Panc1 (cell line): Measurements from ENCODE around the gene CHRNA3. TPM values are rescaled to one million over a fixed set of nuclear protein-coding genes. Genes with fewer than 3 reads are reported as not detected.

Experiments
- ATAC-seq: fragments of 200-7000 bp; cut with Tn5 transposase; 2 replicates; pipeline ENCODE4 v1.9.1; 2020; ENCODE audit warnings: mild to moderate bottlenecking, moderate library complexity
- BruUV-seq: library from RNA; stranded (reverse); fragments of 400-500 nt; replicated peaks from 2 replicates; lab custom pipeline; 2021; lab: Mats Ljungman, UMichigan
- CTCF ChIA-PET: fragments of 300-600 bp; sonication (Branson Sonifier 250); formaldehyde crosslinking; loops from one replicate; lab custom pipeline; 2022; ENCODE audit warnings: antibody characterized with exemption; lab: Charles Lee
- POLR2A ChIA-PET: fragments of 300-600 bp; sonication (Branson Sonifier 250); formaldehyde crosslinking; loops from one replicate; lab custom pipeline; 2022; ENCODE audit warnings: antibody characterized with exemption; lab: Charles Lee
- DNase-seq: peaks from one replicate; pipeline ENCODE4 v3.0.0-alpha.2; 2010; ENCODE audit warnings: low read depth, low spot score
- H3K27ac ChIP-seq: 2 replicates; pipeline ENCODE4 v1.5.1; 2011; ENCODE audit warnings: mild to moderate bottlenecking, low read length, inconsistent platforms
- H3K27me3 ChIP-seq: fragments of 200-500 bp; sonication (Bioruptor generic); 2 replicates; pipeline ENCODE4 v1.6.0; 2014; ENCODE audit warnings: low read length, inconsistent platforms; ENCODE audit not compliant: control insufficient read depth, insufficient read depth
- H3K36me3 ChIP-seq: fragments of 200-500 bp; sonication (Bioruptor generic); 2 replicates; pipeline ENCODE4 v1.5.1; 2014; ENCODE audit warnings: inconsistent platforms, mild to moderate bottlenecking, low read length, moderate library complexity; ENCODE audit not compliant: control insufficient read depth, insufficient read depth
- H3K4me1 ChIP-seq: 2 replicates; pipeline ENCODE4 v1.5.1; 2011; ENCODE audit warnings: inconsistent platforms, mild to moderate bottlenecking, low read length, moderate library complexity; ENCODE audit not compliant: control insufficient read depth, insufficient read depth
- H3K4me3 ChIP-seq, 2 experiments: 2 replicates each; pipeline ENCODE4 v1.5.1; 2011 to 2012; ENCODE audit warnings: low read depth in 2 of 2, low read length in 2 of 2, mild to moderate bottlenecking in 2 of 2, inconsistent platforms in 1 of 2, moderate library complexity in 1 of 2
- H3K9me3 ChIP-seq: fragments of 200-500 bp; sonication (Bioruptor generic); 2 replicates; pipeline ENCODE4 v1.5.1; 2014; ENCODE audit warnings: low read depth, mild to moderate bottlenecking, inconsistent platforms, low read length, moderate library complexity; ENCODE audit not compliant: control insufficient read depth, insufficient read depth
- POLR2AphosphoS5 ChIP-seq: IDR thresholded peaks from 2 replicates; pipeline ENCODE4 v1.6.1; 2012; ENCODE audit warnings: mild to moderate bottlenecking, low read depth, low read length, moderate library complexity
- SIN3A ChIP-seq: IDR thresholded peaks from 2 replicates; pipeline ENCODE4 v1.6.1; 2012; ENCODE audit warnings: low read depth, mild to moderate bottlenecking, low read length, moderate library complexity, borderline replicate concordance; ENCODE audit not compliant: insufficient read depth
- TCF7L2 ChIP-seq: IDR thresholded peaks from 2 replicates; pipeline ENCODE4 v1.6.1; 2011; ENCODE audit warnings: mild to moderate bottlenecking, low read depth, low read length, inconsistent platforms
- in situ Hi-C: cut with HindIII; loops from 2 replicates; pipeline ENCODE4 v1.10.0; 2016; ENCODE audit warnings: low sequenced_read_pairs, low pct_unique_long_range_greater_than_20kb
- intact Hi-C: fragments of 100-400 bp; cut with micrococcal nuclease; formaldehyde crosslinking; loops from one replicate; pipeline ENCODE4 v1.10.0; 2022; ENCODE audit not compliant: unreplicated experiment
- total RNA-seq: library from RNA; stranded (reverse); gene quantifications from one replicate; pipeline ENCODE4 v1.2.1, GENCODE V29; 2021; ENCODE audit not compliant: unreplicated experiment
- TF ChIP-seq, protein P1 (sequence below): fragments of 450-650 bp; IDR thresholded peaks from 2 replicates; pipeline ENCODE4 v1.5.1; 2017; ENCODE audit warnings: mild to moderate bottlenecking
- TF ChIP-seq, protein P2 (sequence below), 2 experiments: IDR thresholded peaks; 2 replicates each; pipeline ENCODE4 v1.6.1; 2011 to 2012; ENCODE audit warnings: low read depth in 2 of 2, control low read depth in 1 of 2, low read length in 1 of 2, mild to moderate bottlenecking in 1 of 2, moderate library complexity in 1 of 2; ENCODE audit not compliant: insufficient read depth in 1 of 2

The CHRNA3 gene
- total RNA-seq, 1 experiment from 2014 or later, result 0.31 TPM

DNA sequence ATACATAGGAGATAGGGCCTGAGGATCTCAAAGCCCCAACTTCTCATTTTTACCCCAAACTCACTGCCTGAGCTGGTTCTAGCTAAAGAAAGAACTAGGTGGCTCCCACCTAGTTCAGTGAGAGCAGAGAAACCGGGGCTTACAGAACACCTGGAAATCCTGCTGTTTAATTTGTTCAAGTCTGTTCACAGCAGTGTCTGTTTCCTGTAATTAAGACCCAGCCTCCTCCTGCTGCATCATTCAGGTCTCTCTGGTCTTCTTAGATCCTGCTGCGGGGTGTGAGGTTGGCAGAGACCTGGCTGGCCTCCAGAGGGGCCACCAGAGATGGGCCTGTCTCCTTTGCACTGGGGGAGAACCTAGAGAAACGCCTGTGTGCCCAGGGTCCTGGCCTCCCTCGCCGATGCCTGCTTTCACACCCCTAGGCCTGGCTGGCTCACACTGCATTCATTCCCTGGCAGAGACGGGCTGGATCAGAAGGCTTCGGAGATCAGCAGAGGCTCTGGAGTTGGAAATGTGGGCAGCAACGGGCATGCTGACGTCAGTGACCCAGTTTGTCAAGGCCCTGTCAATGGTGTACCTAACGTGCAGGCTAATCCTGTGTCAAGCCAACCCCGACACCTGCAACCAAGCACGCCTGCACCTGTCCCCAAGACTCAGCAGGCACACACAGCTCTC lies 4.9 kb upstream of the CHRNA3 start:
- POLR2A ChIA-PET, result interaction anchor here (0.7 kb wide), 1 partner anchor 42 kb away, joined by 3 read pairs; no protein-coding TSS in a partner anchor
- Histone ChIP-seq H3K9me3 (no peaks in the 10 kb centered on the region), H3K36me3 (no peaks in the 10 kb centered on the region), H3K27ac (no peak overlapping the region), H3K4me1 (no peaks in the 10 kb centered on the region), H3K27me3 (peaks cover 4% of the 10 kb centered on the region), H3K4me3 (no peak overlapping the region)
- intact Hi-C loops (no loop called here), in situ Hi-C loops (no loop called here)
- DNase-seq (no peak), ATAC-seq (no peak)
- CTCF ChIA-PET, result no interaction called here
- BruUV-seq, result no TSS peak
- no peak for TF ChIP-seq POLR2AphosphoS5
- TF ChIP-seq TCF7L2, result no peak
- TF ChIP-seq, protein P1, sequence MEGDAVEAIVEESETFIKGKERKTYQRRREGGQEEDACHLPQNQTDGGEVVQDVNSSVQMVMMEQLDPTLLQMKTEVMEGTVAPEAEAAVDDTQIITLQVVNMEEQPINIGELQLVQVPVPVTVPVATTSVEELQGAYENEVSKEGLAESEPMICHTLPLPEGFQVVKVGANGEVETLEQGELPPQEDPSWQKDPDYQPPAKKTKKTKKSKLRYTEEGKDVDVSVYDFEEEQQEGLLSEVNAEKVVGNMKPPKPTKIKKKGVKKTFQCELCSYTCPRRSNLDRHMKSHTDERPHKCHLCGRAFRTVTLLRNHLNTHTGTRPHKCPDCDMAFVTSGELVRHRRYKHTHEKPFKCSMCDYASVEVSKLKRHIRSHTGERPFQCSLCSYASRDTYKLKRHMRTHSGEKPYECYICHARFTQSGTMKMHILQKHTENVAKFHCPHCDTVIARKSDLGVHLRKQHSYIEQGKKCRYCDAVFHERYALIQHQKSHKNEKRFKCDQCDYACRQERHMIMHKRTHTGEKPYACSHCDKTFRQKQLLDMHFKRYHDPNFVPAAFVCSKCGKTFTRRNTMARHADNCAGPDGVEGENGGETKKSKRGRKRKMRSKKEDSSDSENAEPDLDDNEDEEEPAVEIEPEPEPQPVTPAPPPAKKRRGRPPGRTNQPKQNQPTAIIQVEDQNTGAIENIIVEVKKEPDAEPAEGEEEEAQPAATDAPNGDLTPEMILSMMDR, result no peak
- TF ChIP-seq, protein P2, sequence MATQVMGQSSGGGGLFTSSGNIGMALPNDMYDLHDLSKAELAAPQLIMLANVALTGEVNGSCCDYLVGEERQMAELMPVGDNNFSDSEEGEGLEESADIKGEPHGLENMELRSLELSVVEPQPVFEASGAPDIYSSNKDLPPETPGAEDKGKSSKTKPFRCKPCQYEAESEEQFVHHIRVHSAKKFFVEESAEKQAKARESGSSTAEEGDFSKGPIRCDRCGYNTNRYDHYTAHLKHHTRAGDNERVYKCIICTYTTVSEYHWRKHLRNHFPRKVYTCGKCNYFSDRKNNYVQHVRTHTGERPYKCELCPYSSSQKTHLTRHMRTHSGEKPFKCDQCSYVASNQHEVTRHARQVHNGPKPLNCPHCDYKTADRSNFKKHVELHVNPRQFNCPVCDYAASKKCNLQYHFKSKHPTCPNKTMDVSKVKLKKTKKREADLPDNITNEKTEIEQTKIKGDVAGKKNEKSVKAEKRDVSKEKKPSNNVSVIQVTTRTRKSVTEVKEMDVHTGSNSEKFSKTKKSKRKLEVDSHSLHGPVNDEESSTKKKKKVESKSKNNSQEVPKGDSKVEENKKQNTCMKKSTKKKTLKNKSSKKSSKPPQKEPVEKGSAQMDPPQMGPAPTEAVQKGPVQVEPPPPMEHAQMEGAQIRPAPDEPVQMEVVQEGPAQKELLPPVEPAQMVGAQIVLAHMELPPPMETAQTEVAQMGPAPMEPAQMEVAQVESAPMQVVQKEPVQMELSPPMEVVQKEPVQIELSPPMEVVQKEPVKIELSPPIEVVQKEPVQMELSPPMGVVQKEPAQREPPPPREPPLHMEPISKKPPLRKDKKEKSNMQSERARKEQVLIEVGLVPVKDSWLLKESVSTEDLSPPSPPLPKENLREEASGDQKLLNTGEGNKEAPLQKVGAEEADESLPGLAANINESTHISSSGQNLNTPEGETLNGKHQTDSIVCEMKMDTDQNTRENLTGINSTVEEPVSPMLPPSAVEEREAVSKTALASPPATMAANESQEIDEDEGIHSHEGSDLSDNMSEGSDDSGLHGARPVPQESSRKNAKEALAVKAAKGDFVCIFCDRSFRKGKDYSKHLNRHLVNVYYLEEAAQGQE (IDR thresholded peaks at IDR 0.05; ENCODE audit: insufficient read depth in 1 of 2, low read depth in 2 of 2, low read length in 1 of 2), result no peak
- TF ChIP-seq SIN3A, result no peak

DNA sequence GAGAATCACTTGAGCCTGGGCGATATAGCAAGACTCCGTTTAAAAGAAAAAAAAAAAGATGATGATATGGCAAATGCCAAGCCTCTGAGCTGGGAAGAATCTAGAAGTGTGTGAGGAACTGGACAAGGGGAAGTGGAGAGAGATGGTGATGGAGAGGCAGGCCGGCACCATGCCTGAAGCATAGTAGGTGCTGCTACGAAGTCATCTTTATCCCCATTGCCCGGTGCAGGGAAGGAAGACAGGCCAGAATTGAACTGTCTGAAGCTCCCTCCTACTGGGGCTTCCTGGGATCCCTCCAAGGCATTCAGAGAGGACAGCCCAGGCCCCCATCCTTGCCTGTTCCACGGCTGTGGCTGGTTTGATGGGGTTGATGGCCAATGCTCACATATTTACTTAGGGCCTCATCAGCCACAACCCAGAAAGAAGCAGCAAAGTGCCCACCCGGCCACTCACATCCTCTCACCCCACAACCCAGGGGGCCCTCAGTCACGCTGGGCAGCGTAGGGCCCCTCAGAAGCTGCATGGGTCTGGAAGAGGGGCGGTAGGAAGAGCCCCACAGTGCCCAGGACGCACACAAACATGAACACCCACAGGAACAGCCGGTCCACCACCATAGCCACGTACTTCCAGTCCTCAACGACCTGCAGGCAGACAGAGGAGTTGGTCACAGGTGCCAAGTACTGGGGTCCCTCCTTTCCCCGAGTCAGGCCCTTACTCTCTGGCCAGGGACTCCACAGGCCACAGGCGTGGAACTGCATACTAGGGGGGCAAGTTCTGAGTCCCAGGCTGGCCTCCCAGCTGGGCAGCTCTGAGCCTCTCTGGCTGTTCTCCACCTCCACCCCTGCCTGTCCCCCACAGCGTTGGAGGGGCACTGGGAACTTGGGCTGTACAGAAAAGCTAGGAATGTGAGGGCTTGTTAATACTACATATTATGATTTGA lies 4.1 kb upstream of the CHRNA3 start:
- BruUV-seq, result no TSS peak
- no peaks in the 10 kb centered on the region for H3K36me3 ChIP-seq
- no peak overlapping the region for H3K27ac ChIP-seq
- ATAC-seq, result no peak
- peaks cover 4% of the 10 kb centered on the region for H3K27me3 ChIP-seq
- no peaks in the 10 kb centered on the region for H3K9me3 ChIP-seq
- no peaks in the 10 kb centered on the region for H3K4me1 ChIP-seq
- no peak overlapping the region for H3K4me3 ChIP-seq
- ChIA-PET POLR2A (interaction anchor here (0.7 kb wide), 1 partner anchor 43 kb away, joined by 3 read pairs; no protein-coding TSS in a partner anchor), CTCF (no interaction called here)
- in situ Hi-C loops (no loop called here), intact Hi-C loops (no loop called here)
- DNase-seq, result no peak
- TF ChIP-seq, protein P2 (IDR thresholded peaks at IDR 0.05; ENCODE audit: insufficient read depth in 1 of 2, low read depth in 2 of 2, low read length in 1 of 2), result no peak
- TF ChIP-seq SIN3A (no peak), POLR2AphosphoS5 (no peak), TCF7L2 (no peak)
- TF ChIP-seq, protein P1, result no peak
